LNCAP (cell line): ENCODE data around the gene DPH3.

Experiments
- TF ChIP-seq, protein P1 (sequence below): fragments of 450-650 bp; IDR thresholded peaks from 2 replicates; pipeline ENCODE4 v1.5.1; 2017; ENCODE audit warnings: mild to moderate bottlenecking

Gene DPH3

DNA sequence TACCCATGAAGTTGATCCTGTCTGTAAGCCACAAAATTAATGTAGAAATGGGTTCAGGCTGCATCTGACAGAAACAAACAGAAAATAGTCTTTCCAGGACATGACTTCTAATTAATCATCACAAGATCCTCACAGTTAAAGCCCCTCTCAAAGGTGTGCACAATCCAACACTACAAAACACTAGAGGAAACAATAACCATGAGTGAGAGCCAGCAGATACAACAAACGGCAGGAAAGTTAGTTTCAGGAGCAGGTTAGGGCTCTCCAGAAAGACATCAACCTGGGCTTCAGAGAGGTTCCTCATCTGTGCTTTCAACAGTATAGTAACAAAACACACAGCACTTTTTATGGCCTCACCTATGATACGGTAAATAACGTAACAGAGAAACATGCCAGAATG lies 42.8 kb downstream of the DPH3 start:
- TF ChIP-seq, protein P1, sequence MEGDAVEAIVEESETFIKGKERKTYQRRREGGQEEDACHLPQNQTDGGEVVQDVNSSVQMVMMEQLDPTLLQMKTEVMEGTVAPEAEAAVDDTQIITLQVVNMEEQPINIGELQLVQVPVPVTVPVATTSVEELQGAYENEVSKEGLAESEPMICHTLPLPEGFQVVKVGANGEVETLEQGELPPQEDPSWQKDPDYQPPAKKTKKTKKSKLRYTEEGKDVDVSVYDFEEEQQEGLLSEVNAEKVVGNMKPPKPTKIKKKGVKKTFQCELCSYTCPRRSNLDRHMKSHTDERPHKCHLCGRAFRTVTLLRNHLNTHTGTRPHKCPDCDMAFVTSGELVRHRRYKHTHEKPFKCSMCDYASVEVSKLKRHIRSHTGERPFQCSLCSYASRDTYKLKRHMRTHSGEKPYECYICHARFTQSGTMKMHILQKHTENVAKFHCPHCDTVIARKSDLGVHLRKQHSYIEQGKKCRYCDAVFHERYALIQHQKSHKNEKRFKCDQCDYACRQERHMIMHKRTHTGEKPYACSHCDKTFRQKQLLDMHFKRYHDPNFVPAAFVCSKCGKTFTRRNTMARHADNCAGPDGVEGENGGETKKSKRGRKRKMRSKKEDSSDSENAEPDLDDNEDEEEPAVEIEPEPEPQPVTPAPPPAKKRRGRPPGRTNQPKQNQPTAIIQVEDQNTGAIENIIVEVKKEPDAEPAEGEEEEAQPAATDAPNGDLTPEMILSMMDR, result no peak

- TF ChIP-seq, protein P1, result no peak
Measured at GRCh38 chr3:16219777-16220176, 45.0 kb downstream of the DPH3 start.

DNA sequence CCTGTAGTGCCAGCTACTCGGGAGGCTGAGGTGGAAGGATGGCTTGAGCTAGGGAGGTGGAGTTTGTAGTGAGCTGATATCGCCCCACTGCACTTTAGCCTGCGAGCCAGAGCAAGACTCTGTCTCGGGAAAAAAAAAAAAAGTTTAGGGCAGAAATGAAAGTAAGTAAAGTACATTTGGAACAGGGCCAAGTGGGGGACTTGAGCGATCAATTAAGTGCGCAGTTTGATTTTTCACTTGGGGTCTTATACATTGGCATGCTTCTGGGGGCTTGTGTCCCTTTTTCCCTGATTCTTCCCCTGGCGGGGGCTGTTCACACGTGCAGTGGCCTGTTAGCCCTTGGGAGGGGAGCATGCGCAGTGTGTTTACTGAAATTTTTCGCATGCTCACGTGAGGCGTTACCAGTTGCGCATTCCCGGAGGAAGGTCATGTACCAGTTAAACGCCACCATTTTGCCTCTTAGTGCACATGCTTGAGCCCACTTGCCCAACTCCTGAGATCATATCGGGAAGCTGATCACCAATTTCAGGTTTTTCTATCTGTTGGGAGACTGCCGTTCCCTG lies 48.3 kb downstream of the DPH3 start:
- TF ChIP-seq, protein P1, result no peak

DNA sequence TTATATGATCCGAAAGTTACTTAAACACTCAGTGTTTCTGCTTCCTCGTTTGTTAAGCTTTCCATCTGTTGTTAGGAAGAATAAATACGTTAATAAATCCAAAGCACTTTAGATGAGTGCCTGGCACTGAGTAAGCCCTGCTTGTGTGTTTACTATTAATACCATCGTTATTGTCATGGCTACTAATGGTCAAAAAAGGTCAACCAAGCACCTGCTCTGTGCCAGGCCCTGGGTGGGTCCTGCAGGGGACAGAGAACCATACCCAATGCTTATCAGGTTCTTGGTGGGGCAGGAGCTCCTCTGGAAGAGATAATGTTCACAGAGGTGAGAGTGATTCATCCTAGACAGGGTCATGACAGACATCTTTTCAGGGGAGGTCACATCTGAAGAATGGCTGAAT lies 50.4 kb downstream of the DPH3 start:
- TF ChIP-seq, protein P1, result no peak

DNA sequence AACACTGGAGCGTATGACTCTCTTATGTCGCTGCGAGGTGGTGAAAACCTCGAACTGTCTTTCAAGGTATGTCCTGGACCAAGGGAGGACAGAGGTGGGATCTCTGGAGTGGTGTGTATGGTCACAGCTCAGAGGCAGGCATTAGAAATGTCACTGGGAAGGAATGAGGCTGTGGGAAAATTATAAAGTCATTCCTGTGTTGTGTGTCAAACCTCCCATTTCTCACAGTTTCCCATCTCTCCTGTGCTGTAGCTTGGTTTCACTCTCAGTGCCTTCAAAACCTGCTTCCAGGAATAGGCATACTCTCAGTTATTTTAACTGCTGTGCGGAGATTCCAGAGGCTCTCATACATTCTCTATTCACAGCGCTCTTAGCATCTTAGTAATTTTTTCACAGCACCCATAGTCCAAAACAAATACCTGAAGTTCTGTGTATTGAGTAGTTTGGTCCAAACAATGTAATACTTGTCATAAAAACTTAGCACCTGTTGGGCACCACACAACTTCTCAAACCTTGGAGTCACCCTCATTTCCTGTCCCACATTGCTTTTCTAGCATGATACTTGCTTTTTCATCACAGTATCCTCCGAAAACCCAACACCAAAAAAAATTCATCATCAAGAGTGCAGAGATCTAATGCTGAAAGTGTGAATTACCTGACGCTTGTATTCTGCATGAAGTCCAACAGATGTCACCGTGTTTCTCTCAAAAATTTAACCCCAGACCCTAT lies 53.4 kb downstream of the DPH3 start:
- TF ChIP-seq, protein P1, result no peak
